SW480 (cell line): ENCODE data around the gene DAAM2.

Source experiments
- DNase-seq: peaks from one replicate; pipeline ENCODE4 v3.0.0-alpha.2; 2016; ENCODE audit warnings: low spot score

Gene DAAM2

DNA sequence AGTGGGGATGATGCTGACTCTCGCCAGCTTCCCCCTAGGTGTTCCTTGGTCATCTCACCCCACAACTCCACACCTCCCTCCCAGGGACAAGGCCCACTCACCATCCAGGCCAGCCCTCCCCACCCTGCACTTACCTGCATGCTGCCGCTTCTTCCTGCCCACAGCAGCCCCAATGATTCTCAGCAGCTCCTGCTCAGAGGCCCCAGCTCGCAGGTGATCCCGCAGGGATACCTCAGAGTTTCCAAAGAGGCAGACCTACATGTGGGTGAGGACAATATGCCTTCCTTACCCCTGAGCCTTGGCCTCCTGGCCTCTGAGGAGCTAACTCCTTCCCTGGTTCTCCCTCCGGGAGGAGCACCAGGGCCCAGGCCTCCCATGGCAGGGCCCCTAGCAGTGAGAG, 117.5 kb downstream of the DAAM2 start:
- no peak for DNase-seq

DNA sequence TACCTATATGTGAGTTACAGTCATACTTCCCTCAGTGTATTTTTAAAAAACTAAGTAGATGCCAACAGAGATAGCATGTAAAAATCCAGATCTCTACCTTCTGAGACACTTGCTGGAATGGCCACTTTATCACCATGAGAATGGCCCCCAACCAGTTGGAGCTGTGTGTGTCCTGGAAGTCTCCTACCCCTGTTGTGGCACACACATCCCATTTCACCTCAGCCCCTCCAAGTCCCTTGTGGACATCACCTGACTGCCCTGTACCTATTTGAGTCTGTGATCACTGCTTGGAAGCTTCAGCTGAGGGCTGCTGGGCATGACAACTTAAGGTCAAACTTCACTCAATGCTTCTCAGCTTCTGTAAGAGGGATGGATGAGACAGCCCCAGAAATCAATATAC, 118.0 kb downstream of the DAAM2 start:
- DNase-seq, result no peak

DNA sequence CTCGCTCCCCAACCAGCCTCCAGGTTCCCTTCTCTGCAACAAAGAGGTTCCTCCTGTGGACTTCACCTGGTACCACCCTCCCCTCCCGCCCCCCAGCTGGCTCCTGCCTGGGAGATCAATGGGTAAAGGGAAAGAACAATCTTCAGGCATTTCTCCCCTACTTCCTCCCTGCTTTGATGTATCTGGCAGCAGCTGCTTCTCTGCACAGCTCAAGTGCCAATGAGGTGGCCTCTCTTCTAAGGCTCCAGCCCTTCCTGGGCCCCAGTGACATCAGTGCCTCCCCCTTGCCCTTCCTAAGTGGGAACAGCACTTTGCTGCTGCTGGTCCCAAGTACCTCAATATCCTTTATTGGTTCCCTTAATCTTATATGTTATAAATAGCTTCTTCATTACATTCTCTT, 118.6 kb downstream of the DAAM2 start:
- DNase-seq, result no peak

GRCh38 chr6:39911513-39912125, 119.4 kb downstream of the DAAM2 start:
- no peak for DNase-seq

GRCh38 chr6:39912446-39912845, 120.3 kb downstream of the DAAM2 start:
- DNase-seq, result no peak

GRCh38 chr6:39913391-39913916, 121.3 kb downstream of the DAAM2 start:
- DNase-seq, result no peak

DNA sequence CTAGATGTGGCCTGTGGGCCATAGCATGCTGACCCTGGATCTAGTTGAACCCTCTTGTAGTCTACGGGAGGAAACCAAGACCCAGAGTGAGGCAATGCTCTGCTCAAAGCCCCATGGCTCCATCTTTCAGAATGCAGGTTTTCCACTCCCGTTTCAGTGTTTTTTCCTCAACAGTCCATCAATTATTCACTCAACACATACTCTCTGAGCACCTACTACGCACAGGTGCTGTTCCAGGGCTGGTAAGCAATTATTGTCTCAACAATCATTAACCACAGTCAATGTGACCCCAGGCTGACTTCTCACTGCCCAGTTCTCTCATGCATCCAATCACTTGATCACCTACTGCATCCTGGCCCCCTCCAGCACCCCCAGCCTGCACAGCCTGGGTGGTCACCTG, 122.1 kb downstream of the DAAM2 start:
- no peak for DNase-seq

DNA sequence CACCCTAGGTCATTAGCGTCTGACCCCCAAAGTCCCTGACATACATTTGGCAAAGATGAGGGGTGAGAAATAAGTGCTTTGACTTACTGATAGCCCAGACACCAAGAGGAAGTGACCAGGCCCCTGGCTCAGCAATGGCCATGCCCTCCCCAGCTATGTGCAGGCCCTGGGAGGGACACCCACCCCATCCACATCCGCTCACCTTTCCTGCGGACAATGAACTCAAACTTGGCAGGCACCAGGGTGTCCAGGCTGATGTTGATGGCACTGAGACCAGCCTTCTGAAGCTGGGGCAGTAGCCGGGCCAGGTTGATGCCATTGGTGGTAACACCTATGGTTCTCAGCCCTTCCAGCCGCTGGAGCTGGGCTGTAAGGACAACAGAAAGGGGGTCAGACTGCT, 123.7 kb downstream of the DAAM2 start:
- no peak for DNase-seq

- DNase-seq, result no peak
These were observed 125.2 kb downstream of the DAAM2 start for GRCh38 chr6:39917329-39917728.

GRCh38 chr6:39917981-39918380, 125.8 kb downstream of the DAAM2 start:
- DNase-seq, result no peak

- DNase-seq, result no peak
These were observed 126.7 kb downstream of the DAAM2 start for GRCh38 chr6:39918831-39919230.

DNA sequence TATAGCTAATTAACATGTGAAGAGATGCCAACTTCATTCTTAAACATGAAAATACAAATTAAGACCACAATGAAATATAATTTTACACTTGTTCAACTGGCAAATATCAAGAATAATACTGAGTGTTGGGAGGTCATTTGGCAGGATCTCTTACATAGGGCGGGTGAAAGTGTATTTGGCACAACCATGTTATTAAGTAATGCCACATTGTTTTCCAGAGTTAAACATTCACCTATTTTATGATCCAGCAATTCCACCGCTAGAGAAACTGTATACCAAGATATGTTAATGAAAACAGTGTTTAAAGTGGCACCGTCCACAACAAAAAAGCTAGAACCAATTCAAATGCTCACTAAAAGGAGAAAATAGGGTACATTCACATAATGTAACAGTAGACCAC, 128.0 kb downstream of the DAAM2 start:
- no peak for DNase-seq

DNA sequence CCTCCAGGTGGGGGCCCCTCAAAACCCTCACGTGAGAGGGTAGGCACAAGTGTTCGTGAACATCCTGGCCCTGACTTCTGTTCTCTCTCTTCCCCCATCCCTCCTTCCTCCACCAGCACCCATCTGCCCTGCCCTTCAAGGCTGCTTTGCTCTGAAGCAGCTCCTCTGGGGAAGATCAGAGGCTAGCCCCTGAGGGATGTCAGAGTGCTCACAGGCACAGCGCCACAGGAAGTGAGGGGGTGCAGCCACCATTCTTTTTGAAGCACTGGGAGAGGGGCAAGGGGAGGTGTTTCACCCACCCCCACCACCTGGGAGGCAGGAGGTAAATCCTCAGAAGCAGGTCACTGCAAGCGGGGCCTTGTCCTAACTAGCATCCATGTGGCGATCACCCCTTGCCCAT, 130.6 kb downstream of the DAAM2 start:
- no peak for DNase-seq

GRCh38 chr6:39923394-39923793, 131.2 kb downstream of the DAAM2 start:
- no peak for DNase-seq

DNA sequence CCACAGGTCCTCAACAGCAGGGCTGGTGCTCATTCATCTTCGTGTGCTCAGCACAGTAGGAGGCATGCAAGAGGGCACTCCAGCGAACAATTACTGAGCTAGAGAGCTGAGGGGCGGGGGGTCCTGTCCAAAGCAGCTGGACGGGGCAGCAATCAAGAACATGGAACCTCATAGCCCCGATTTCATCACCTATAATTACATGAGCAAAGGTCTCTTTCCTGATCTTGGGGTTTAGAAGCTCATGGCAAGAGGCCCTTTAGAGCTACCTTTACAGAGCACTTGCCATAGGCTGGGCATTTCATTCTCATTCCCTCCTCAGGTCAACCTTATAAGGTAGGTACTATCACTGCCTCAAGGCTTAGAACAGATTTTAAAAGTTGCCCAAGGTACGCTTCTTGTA, 131.7 kb downstream of the DAAM2 start:
- DNase-seq, result no peak

DNA sequence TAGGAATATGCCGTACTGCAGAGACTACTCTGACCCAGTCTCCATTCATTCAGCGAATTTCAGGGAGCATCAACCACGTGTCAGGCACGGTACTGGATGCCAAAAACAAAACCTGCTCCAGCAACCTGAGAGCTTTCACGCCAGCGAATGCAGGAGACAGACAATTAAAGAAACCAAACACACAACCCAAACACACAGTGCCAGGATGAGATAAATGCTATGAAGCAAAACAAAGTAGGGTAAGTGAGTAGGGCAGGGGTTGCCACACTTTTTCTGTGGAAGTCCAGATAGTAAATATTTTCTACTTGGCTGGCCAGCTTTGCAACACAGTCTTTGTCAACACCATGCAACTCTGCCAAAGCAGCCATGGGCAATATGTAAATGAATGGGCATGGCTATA, 132.1 kb downstream of the DAAM2 start:
- no peak for DNase-seq

DNA sequence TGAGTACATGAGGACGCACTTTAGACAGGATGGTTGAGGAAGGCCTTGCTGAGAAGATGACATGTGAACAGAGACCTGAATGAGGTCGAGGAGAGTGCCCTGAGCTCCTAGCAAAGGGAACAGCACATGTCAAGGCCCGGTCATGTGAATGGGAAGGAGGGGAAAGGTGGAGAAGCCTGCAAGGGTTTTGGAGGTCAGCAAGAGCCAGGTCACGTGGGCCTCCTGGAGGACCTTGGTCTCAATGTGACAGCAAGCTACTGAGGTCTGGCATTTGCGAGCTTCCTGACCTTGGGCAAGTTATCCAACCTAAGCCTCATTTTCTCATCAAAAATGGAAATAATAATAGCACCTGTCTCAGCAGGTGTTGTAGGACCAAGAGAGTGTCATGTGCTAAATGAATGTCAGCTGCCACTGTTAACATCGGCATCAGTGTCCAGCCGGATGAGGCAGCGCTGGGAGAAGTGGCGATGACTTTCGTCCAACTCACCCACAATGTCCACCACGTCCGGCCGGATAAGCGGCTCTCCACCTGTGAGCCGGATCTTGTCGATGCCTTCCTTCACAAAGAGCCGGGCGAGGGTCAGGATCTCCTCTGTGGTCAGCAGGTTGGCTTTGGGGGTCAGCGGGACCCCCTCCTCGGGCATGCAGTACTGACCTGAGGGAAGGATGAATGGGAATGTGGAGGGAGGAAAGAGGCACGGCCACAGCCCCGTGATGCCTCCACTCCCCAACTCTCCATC, 133.2 kb downstream of the DAAM2 start:
- DNase-seq, result no peak

GRCh38 chr6:39925931-39926290, 133.7 kb downstream of the DAAM2 start:
- no peak for DNase-seq

DNA sequence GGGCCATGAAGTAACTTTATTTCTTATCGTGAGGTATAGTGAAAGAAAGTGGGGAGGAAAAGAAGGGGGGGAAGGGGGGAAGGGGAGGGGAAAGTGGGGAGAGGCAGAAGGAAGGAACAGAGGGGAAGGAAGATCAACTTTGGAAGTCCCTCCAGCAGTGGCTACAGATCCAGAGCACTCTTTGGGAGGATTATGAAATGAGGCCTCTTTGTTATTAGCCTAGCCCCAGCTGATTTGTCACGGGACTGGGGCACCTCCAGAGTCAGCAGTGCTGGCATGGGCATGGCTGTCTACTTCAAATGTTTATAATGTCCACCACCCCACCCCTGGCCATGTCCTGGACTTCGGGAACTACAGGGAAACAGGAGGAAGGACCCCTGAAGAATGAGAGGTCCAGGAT, 134.5 kb downstream of the DAAM2 start:
- no peak for DNase-seq

DNA sequence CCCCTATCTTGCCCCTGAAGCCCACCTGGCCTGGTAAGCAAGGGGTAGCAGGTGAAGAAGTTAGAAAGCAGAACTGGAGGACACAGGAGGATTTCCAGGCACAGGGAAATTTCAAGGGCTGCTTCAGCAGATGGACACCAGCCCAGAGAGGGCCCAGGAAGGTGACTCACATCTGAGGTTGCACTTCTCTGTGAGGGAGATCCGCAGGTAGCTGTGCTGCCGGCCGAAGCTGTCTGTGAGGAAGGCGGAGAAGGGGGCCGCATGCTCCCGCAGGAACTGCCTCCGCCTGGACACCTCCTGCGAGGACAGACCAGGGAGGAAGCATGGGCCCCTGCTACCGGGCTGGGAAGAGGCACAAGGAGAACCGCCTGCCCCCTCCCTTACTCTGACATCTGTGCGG, 135.0 kb downstream of the DAAM2 start:
- DNase-seq, result peak; percentile 34

- no peak for DNase-seq
These were observed 137.0 kb downstream of the DAAM2 start for GRCh38 chr6:39929039-39929732.

- DNase-seq, result no peak
These were observed 137.7 kb downstream of the DAAM2 start for GRCh38 chr6:39929733-39930461.

DNA sequence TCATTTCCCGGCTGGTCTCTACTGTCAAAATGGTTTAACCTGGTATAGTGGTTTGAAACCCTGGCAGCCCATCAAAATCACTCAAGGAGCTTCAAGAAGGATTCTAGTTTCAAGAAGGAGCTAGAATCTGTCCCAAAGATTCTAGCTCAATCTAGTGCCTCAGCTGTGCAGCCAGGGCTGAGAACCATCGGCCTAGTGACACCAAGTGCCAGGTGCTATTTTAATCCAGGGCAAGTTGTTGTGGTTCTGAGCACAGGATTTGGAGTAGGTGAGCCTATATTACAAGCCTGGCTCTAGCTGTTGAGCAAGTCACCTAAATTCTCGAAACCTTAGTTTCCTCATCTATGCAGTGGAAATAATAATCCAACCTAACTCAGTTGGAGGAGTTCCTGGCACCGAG, 138.4 kb downstream of the DAAM2 start:
- no peak for DNase-seq
